ENCODE results near the gene HS3ST4. TPM values are rescaled to one million over a fixed set of nuclear protein-coding genes. Genes with fewer than 3 reads are reported as not detected.

HS3ST4 gene
- total and polyA plus RNA-seq, 2 experiments from 2014 or later = 0.44 to 2.1 TPM

- TF ChIP-seq CTCF (conservative IDR thresholded peaks at IDR 0.05; ENCODE audit: low read depth in 2 of 2) (no peak), CREB1 (CRISPR knock-in tag; IDR thresholded peaks at IDR 0.05; ENCODE audit: low read depth) (no peak), ZNF114 (CRISPR knock-in tag; IDR thresholded peaks at IDR 0.05) (no peak), ZNF331 (CRISPR knock-in tag; IDR thresholded peaks at IDR 0.05; ENCODE audit: low read depth) (no peak), POLR2AphosphoS5 (IDR thresholded peaks at IDR 0.05; ENCODE audit: low read depth) (no peak), NANOG (IDR thresholded peaks at IDR 0.05; ENCODE audit: borderline replicate concordance) (no peak), ZNF462 (CRISPR knock-in tag; IDR thresholded peaks at IDR 0.05) (no peak)
These were observed 442.8 kb downstream of the HS3ST4 start (continued) for GRCh38 chr16:26134588-26134987.

GRCh38 chr16:26137956-26138355, 446.2 kb downstream of the HS3ST4 start:
- Histone ChIP-seq H3K4me2 (no peak overlapping the region), H3K4me3 (no peak overlapping the region), H4K20me1 (replicated peaks; ENCODE audit: insufficient read depth) (no peaks in the 10 kb centered on the region), H3F3A (replicated peaks; ENCODE audit: low read depth) (no peaks in the 10 kb centered on the region), H3K79me2 (replicated peaks; ENCODE audit: insufficient read depth) (no peaks in the 10 kb centered on the region), H3K27me3 (ENCODE audit: insufficient read depth) (no peaks in the 10 kb centered on the region), H3K27ac (ENCODE audit: low read depth) (no peak overlapping the region), H3K36me3 (ENCODE audit: insufficient read depth) (no peaks in the 10 kb centered on the region), H2AFZ (no peak overlapping the region), H3K4me1 (ENCODE audit: insufficient read depth) (no peaks in the 10 kb centered on the region; the same call in 1 of the 2 replicates), H3K9me2 (ENCODE audit: insufficient read depth) (peaks cover 20% of the 10 kb centered on the region)
- no peak for DNase-seq (ENCODE audit: low spot score)
- H3K9me3 Mint-ChIP-seq = peaks cover 52% of the 10 kb centered on the region
- ATAC-seq = no peak
- H3K4me3 Mint-ChIP-seq = no peak overlapping the region
- H3K27ac Mint-ChIP-seq = no peak overlapping the region
- H3K27me3 Mint-ChIP-seq (ENCODE audit: insufficient read depth, low read depth, poor library complexity) = no peaks in the 10 kb centered on the region
- no peaks in the 10 kb centered on the region; the same call in 1 of the 3 replicates for H3K36me3 Mint-ChIP-seq (ENCODE audit: low read depth)
- H3K4me1 Mint-ChIP-seq = peaks cover 8% of the 10 kb centered on the region; the same call in 2 of the 3 replicates
- TF ChIP-seq POLR2AphosphoS5 (IDR thresholded peaks at IDR 0.05; ENCODE audit: low read depth) = no peak
- TF ChIP-seq REST (IDR thresholded peaks at IDR 0.05; ENCODE audit: unreplicated experiment) = no peak
- TF ChIP-seq EZH2phosphoT487 (IDR thresholded peaks at IDR 0.05; ENCODE audit: unreplicated experiment) = no peak
- no peak for TF ChIP-seq NANOG (IDR thresholded peaks at IDR 0.05; ENCODE audit: borderline replicate concordance)
